HFF-Myc (cell line): Measurements from ENCODE around the gene MDFI.

Experiments used
- DNase-seq: peaks from one replicate; pipeline ENCODE4 v3.0.0-alpha.2; 2011; ENCODE audit warnings: low read depth; ENCODE audit errors: extremely low read depth
- H3K4me3 ChIP-seq: replicated peaks from 2 replicates; pipeline ENCODE4 v1.5.1; 2011; ENCODE audit warnings: low read depth, mild to moderate bottlenecking, control low read depth, low read length
- TF ChIP-seq, protein P1 (sequence below): IDR thresholded peaks from 2 replicates; pipeline ENCODE4 v1.5.1; 2012; ENCODE audit warnings: mild to moderate bottlenecking, low read depth, low read length, control low read depth; ENCODE audit errors: missing control alignments

The MDFI gene

DNA sequence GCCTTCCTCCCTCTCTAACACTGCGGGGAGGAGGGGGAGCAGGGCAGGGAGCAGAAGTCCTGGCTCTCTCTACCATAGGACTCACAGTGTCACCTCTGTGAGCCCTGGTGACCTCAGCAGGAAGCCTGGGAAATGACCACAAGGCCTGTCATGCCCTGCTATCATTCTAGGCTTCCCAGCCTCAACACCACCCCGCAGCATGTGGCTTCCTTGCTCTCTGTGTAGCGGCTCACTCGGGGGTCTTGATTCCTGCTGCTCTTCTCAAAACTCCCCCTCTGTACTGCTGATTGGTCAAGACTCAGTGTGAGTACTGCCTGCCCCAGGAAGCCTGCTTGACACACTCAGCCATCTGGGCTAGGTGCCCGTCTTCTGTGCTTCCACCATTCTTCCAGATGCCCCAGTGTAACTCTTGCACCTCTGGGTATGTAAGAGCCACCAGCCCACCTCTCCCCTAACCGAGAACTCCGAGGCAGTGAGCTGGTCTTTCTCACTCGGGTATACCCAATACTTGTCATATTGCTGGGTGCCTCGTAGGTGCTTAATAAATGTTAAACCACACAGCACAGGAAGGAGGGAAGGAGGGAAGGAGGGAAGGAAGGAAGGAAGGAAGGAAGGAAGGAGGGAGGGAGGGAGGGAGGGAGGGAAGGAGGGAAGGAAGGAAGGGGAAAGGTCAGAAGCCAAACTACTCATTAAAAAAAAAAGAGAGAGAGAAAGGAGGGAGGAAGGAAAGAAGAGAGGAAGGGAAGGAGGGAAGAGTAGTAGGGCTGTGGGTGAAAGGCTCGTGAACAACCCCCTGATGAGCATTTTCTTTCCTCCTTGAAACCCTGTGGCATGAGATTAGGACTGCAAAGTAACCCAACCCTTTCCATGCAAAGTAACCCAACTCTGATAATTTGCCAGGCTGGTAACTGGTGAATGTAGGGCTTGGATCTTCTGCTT is 5.0 kb downstream of the MDFI start:
- DNase-seq: no peak
- H3K4me3 ChIP-seq: no peak overlapping the region
- TF ChIP-seq, protein P1, sequence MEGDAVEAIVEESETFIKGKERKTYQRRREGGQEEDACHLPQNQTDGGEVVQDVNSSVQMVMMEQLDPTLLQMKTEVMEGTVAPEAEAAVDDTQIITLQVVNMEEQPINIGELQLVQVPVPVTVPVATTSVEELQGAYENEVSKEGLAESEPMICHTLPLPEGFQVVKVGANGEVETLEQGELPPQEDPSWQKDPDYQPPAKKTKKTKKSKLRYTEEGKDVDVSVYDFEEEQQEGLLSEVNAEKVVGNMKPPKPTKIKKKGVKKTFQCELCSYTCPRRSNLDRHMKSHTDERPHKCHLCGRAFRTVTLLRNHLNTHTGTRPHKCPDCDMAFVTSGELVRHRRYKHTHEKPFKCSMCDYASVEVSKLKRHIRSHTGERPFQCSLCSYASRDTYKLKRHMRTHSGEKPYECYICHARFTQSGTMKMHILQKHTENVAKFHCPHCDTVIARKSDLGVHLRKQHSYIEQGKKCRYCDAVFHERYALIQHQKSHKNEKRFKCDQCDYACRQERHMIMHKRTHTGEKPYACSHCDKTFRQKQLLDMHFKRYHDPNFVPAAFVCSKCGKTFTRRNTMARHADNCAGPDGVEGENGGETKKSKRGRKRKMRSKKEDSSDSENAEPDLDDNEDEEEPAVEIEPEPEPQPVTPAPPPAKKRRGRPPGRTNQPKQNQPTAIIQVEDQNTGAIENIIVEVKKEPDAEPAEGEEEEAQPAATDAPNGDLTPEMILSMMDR: no peak

DNA sequence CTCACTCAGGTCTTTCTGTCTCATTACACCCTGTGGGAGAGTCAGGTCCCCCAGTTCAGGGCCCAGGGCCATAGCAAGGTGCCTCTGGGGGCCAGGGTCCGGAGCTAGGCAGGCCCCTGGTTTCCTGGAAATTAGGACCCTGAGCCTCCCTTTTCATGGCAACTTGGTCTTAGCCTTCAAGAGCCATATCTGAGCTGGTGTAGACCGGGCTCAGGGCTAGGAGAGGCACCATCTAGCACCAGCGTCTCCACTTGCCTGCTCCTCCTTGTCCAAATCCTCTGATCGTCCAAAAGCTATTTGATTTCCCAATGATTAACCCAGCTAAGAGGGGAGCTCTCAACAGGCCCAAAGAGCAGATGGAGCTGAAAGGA is 5.6 kb downstream of the MDFI start:
- no peak overlapping the region for H3K4me3 ChIP-seq
- no peak for DNase-seq
- TF ChIP-seq, protein P1: no peak

DNA sequence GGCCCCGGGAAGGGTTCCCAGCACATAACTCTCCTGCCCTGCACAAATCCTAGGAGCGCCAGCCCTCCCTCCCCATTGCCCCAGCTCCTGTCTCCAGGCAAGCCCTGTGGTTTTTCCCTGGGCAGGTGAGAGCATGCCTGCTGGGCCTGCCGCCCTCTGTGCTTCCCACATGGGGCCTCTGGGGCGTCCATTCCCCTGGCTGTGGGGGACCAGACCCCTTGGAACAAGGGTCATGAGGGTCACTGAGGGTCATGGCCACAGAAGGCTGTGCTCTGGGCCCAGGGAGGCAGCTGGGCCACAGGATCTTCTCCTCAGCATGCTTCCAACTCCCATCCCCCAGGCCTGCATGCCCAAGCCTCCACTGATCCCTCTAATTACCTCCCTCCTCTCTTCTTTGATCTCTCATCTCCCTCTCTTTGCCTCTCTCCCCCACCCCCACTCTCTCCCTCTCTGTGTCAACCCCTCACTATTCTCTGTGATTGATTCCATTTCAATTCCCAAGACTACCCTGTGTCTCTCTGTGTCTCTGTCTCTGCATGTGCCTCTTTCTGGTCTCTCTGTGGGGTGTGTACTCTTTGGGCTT is 6.1 kb downstream of the MDFI start:
- no peak for DNase-seq
- TF ChIP-seq, protein P1: no peak
- no peak overlapping the region for H3K4me3 ChIP-seq

DNA sequence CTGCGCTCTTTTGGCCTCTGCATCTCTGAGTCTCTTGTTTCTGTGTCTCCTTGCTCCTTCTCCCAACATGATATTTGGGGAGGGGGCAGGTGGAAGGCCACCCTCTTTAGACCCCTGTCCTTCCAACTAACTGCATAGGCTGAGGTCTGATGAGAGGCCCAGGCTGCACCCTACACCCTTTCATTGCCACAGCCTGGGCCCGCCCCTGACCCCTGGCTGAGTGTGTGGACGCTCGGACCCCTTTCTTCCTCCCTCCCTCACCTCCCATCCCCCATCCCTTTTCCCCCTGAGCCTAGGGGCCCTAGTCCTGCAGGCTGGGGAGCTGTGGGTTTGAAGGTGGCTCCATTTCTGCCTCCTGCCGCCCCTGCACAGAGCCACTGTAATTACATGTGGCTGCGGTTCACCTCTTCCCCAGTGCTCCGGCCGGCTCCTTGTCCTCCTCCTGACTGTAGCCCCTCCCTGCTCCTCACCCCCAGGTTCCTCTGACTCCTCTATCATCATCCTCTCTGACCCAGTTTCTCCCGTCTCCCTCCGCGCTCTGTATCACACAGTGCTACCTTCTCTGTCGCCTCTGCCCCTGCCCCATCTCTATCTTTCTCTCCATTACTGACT is 6.8 kb downstream of the MDFI start:
- no peak for DNase-seq
- H3K4me3 ChIP-seq: no peak overlapping the region
- TF ChIP-seq, protein P1: no peak

DNA sequence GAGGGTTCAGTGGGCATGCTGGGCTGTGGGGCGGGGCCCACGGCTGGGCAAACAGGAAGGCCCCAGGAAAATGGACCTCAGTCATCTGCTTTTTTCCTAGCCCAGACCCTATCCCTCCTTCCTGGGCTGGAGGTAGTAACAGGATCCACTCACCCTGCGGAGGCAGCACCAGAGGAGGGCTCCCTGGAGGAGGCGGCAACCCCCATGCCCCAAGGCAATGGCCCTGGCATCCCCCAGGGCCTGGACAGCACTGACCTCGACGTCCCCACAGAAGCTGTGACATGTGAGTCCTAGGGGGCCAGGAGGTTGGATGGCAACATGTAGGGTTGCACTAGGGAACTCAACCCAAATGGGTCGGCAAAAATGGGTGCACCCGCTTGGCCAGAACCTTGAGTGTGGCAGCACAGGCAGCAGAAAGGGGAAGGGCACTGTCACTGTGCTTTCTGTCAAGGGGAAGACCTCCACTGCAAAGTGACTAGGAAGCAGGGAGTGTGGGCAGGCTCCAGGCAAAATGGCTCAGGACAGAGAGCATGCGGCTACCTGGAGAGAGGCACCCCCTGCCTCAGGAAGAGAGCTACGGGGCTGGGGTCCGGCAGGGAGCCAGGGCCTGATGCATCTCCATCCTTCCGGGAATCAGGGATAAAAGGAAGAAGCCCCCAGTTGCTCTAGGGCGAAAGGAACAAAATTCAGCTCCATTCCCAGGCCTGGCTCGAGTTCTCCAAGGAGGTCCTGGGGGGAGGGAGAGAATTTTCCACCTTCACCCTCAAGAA is 7.9 kb downstream of the MDFI start:
- TF ChIP-seq, protein P1: no peak
- no peak for DNase-seq

DNA sequence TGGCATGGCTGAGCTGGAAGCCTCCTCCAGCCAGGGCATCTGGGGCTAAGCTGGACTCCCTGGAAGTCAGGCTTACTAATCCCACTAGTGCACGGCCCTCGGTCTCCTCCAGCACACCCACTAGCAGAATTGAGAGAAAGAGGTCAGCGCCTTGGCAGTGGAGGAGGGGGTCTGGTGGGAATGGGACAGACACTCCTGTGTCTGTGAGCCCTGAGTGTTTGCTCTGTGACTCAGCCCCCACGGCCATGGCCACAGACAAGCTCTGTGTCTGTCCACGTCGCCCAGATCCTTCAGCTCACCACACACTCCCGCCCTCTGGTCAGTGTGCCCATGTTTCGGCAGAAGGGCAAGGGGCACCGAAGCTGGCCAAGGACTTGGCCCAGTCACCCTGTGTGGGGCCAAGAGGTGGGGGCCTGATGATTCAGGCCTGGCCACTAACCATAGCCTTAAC is 8.8 kb downstream of the MDFI start:
- no peak for DNase-seq

More for the DNA sequence above, 7.9 kb downstream of the MDFI start:
- no peak overlapping the region for H3K4me3 ChIP-seq

More for the DNA sequence above, 8.8 kb downstream of the MDFI start:
- H3K4me3 ChIP-seq: no peak overlapping the region
- TF ChIP-seq, protein P1: no peak
